ENCODE data around the gene SIRPB1.
"Not testable (repeated sequence)": the region's sequence is repeated elsewhere in the genome, so short reads cannot be mapped to it uniquely, and the experiment has no call there.

Gene SIRPB1

GRCh38 chr20:1576641-1577040, 43.2 kb downstream of the SIRPB1 start:
- no peak overlapping the region for H3K4me3 ChIP-seq (ENCODE audit: low read length)
- DNase-seq (ENCODE audit: low read depth) = no peak
- TF ChIP-seq CTCF (IDR thresholded peaks at IDR 0.05; ENCODE audit: insufficient read depth, low read depth, low read length, missing control alignments) = no peak

GRCh38 chr20:1576003-1576402, 43.8 kb downstream of the SIRPB1 start:
- H3K4me3 ChIP-seq (ENCODE audit: low read length) = not testable (repeated sequence)
- DNase-seq (ENCODE audit: low read depth) = peak; percentile 62

- not testable (repeated sequence) for H3K4me3 ChIP-seq (ENCODE audit: low read length); DNase-seq (ENCODE audit: low read depth)
These were observed 48.2 kb downstream of the SIRPB1 start for GRCh38 chr20:1571583-1571982.
